Measurements from ENCODE around the gene BCL11A. TPM values are rescaled to one million over a fixed set of nuclear protein-coding genes. Genes with fewer than 3 reads are reported as not detected.

BCL11A gene
- polyA plus RNA-seq, 2 of the 4 experiments (the other 2 are of a cell fraction), result 0.12 to 0.13 TPM

DNA sequence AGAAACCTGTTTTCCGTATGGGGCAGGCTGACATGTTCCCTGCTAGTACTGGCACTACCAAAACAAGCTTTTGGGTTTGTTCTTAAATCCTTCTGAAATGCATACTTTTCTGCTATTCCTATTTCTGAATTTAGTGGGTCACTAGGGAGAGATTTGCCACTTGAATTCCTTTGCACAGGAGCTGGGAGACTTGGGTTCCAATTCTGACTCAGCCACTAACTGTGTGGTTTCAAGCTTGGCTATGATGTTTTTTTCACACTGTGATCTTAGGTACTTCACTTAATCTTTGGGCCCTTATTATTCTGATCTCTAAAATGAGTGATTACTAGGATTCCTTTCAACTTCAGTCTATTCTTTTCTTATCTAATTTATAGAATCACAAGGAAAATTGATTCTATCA, 105.5 kb downstream of the BCL11A start (continued):
- TF ChIP-seq, protein P1, sequence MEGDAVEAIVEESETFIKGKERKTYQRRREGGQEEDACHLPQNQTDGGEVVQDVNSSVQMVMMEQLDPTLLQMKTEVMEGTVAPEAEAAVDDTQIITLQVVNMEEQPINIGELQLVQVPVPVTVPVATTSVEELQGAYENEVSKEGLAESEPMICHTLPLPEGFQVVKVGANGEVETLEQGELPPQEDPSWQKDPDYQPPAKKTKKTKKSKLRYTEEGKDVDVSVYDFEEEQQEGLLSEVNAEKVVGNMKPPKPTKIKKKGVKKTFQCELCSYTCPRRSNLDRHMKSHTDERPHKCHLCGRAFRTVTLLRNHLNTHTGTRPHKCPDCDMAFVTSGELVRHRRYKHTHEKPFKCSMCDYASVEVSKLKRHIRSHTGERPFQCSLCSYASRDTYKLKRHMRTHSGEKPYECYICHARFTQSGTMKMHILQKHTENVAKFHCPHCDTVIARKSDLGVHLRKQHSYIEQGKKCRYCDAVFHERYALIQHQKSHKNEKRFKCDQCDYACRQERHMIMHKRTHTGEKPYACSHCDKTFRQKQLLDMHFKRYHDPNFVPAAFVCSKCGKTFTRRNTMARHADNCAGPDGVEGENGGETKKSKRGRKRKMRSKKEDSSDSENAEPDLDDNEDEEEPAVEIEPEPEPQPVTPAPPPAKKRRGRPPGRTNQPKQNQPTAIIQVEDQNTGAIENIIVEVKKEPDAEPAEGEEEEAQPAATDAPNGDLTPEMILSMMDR (IDR thresholded peaks at IDR 0.05), result no peak
- TF ChIP-seq FOXS1 (CRISPR knock-in tag; IDR thresholded peaks at IDR 0.05) (no peak), EP300 (IDR thresholded peaks at IDR 0.05) (no peak), ZNF302 (CRISPR knock-in tag; IDR thresholded peaks at IDR 0.05) (no peak)
- TF ChIP-seq, protein P2, sequence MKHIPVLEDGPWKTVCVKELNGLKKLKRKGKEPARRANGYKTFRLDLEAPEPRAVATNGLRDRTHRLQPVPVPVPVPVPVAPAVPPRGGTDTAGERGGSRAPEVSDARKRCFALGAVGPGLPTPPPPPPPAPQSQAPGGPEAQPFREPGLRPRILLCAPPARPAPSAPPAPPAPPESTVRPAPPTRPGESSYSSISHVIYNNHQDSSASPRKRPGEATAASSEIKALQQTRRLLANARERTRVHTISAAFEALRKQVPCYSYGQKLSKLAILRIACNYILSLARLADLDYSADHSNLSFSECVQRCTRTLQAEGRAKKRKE (CRISPR knock-in tag; IDR thresholded peaks at IDR 0.05; ENCODE audit: low read depth), result no peak

DNA sequence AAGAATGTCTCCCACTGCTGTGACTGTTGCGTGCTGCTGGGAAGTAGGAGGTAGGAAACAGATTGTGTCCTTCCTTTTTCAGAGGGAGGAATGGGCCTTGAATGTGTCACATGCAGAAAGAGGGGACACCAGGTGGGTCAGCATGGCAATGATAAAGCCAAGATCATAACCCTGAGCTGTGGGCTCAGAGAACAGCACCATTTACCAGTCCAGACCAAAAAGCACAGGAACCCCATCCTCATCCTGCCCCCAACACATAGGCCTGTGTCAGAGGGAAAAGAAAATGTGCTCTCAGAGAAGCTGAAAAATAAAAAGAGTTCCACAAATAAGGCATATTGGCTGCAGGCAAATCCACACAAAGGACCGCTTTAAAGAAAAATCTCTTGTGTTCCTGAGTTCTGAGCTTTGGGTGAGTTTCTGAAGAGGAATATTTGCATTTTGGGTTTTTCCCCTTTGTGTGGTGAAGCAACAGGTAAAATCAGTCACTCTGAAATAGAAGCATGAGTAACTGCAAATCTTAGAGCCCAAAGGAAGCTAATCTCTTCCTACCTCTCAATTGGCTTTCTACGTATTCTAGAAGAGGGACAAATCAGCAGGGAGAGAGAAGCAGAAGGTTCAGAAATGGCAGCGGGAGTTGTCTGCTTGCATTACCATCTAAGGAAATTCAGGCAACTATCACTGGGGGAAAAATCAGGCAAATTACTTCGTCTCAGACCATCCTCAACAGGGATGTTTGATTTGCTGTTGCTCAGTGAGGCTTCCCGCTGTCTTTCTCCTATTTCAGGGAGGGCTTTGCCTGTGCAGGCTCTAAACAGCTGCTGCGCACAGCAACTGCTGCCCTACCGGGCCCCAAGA, 106.8 kb downstream of the BCL11A start:
- FAIRE-seq, result no peak
- no peaks in the 10 kb centered on the region for H3K4me1 ChIP-seq
- ATAC-seq, result no peak; a peak in 1 of 6 replicates
- DNase-seq (ENCODE audit: low read depth in 1 of 2, low spot score in 1 of 2), result no peak
- no peak overlapping the region for H3K27ac ChIP-seq
- ChIA-PET CTCF (no interaction called here), POLR2A (no interaction called here)
- WGBS (ENCODE audit: missing lambda C conversion rate), result 66% methylated on average over 8 of the region's 8 CpGs
- no peak overlapping the region for H3K4me3 ChIP-seq
- H3K4me2 ChIP-seq, result no peak overlapping the region
- no peaks in the 10 kb centered on the region for H3K9me3 ChIP-seq
- TF ChIP-seq ZNF302 (CRISPR knock-in tag; IDR thresholded peaks at IDR 0.05) (no peak), HDAC2 (IDR thresholded peaks at IDR 0.05) (no peak), HEYL (CRISPR knock-in tag; IDR thresholded peaks at IDR 0.05) (no peak), ZSCAN20 (CRISPR knock-in tag; IDR thresholded peaks at IDR 0.05) (no peak), CBX2 (IDR thresholded peaks at IDR 0.05; ENCODE audit: borderline replicate concordance, low read depth) (no peak), SREBF2 (IDR thresholded peaks at IDR 0.05) (no peak), KDM1A (IDR thresholded peaks at IDR 0.05; ENCODE audit: low read depth) (no peak), NFE2L2 (conservative IDR thresholded peaks at IDR 0.05; ENCODE audit: low read length) (no peak), ZFP36 (IDR thresholded peaks at IDR 0.05; ENCODE audit: borderline replicate concordance, partially characterized antibody) (no peak), MYC (IDR thresholded peaks at IDR 0.05; ENCODE audit: borderline replicate concordance, low read length) (no peak)
- TF ChIP-seq, protein P3, sequence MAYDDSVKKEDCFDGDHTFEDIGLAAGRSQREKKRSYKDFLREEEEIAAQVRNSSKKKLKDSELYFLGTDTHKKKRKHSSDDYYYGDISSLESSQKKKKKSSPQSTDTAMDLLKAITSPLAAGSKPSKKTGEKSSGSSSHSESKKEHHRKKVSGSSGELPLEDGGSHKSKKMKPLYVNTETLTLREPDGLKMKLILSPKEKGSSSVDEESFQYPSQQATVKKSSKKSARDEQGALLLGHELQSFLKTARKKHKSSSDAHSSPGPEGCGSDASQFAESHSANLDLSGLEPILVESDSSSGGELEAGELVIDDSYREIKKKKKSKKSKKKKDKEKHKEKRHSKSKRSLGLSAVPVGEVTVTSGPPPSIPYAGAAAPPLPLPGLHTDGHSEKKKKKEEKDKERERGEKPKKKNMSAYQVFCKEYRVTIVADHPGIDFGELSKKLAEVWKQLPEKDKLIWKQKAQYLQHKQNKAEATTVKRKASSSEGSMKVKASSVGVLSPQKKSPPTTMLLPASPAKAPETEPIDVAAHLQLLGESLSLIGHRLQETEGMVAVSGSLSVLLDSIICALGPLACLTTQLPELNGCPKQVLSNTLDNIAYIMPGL (CRISPR knock-in tag; IDR thresholded peaks at IDR 0.05; ENCODE audit: borderline replicate concordance), result no peak

DNA sequence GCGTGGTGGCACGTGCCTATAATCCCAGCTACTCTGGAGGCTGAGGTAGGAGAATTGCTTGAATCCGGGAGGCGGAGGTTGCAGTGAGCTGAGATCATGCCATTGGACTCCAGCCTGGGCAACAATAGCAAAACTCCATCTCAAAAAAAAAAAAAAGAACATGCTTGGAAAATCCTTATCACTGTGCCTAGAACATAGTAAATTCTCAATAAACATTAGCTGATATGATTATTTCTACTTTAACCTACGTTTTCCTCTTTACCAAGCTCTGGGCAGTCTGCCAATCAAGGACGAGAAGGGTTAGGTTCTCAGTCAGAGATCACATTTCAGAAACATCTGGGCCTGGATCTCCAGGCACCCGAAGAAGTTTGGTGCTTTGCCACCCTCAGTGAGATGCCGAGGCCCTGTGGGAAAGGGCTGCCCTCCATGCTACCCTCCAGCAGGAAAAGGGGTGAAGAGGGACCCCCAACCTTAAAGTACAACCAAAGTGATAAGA, 107.7 kb downstream of the BCL11A start:
- H3K4me3 ChIP-seq, result no peak overlapping the region
- FAIRE-seq (no peak), DNase-seq (ENCODE audit: low read depth in 1 of 2, low spot score in 1 of 2) (no peak), ATAC-seq (no peak)
- no peaks in the 10 kb centered on the region for H3K9me3 ChIP-seq
- CTCF ChIA-PET, result no interaction called here
- no peak for TF ChIP-seq ZSCAN20 (CRISPR knock-in tag; IDR thresholded peaks at IDR 0.05)
- no peak for TF ChIP-seq ZNF302 (CRISPR knock-in tag; IDR thresholded peaks at IDR 0.05)
- no peak for TF ChIP-seq RFX5 (IDR thresholded peaks at IDR 0.05)
- TF ChIP-seq, protein P4, sequence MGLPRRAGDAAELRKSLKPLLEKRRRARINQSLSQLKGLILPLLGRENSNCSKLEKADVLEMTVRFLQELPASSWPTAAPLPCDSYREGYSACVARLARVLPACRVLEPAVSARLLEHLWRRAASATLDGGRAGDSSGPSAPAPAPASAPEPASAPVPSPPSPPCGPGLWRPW (IDR thresholded peaks at IDR 0.05), result no peak
- TF ChIP-seq HOXB13 (CRISPR knock-in tag; IDR thresholded peaks at IDR 0.05; ENCODE audit: low read depth), result no peak
- TF ChIP-seq JUNB (IDR thresholded peaks at IDR 0.05), result no peak
- TF ChIP-seq BHLHE40 (IDR thresholded peaks at IDR 0.05; ENCODE audit: low read depth, low read length), result no peak
- TF ChIP-seq HEYL (CRISPR knock-in tag; IDR thresholded peaks at IDR 0.05), result no peak
- no peak for TF ChIP-seq HOXA7 (CRISPR knock-in tag; IDR thresholded peaks at IDR 0.05)
- no peak for TF ChIP-seq RNF2 (IDR thresholded peaks at IDR 0.05; ENCODE audit: borderline replicate concordance, low read depth)
- TF ChIP-seq POLR2AphosphoS2 (conservative IDR thresholded peaks at IDR 0.05; ENCODE audit: low read length), result no peak
- no peak for TF ChIP-seq POLR2A (IDR thresholded peaks at IDR 0.05; ENCODE audit: low read length)
- TF ChIP-seq, protein P3 (CRISPR knock-in tag; IDR thresholded peaks at IDR 0.05; ENCODE audit: borderline replicate concordance), result no peak
- no peak for TF ChIP-seq NPAS2 (CRISPR knock-in tag; IDR thresholded peaks at IDR 0.05; ENCODE audit: borderline replicate concordance)
- TF ChIP-seq CHD2 (IDR thresholded peaks at IDR 0.05; ENCODE audit: low read length, partially characterized antibody), result no peak
- TF ChIP-seq CBX2 (IDR thresholded peaks at IDR 0.05; ENCODE audit: borderline replicate concordance, low read depth), result no peak
- TF ChIP-seq KDM1A (IDR thresholded peaks at IDR 0.05; ENCODE audit: low read depth), result no peak
- WGBS (ENCODE audit: missing lambda C conversion rate), result 30% methylated on average over 8 of the region's 8 CpGs
- H3K4me2 ChIP-seq, result no peak overlapping the region
- no peaks in the 10 kb centered on the region for H3K4me1 ChIP-seq
- no peak overlapping the region for H3K27ac ChIP-seq
- POLR2A ChIA-PET, result no interaction called here
